AG04449 (cell line): Measurements from ENCODE around the gene CLUH.

Source experiments
- CTCF ChIA-PET: fragments of 350-600 bp; formaldehyde crosslinking; extraction: SDS; loops from one replicate; lab custom pipeline; 2021; ENCODE audit warnings: antibody characterized with exemption; lab: Yijun Ruan, JAX
- POLR2A ChIA-PET: fragments of 400-600, 350-600 bp; formaldehyde crosslinking; extraction: SDS; loops from one replicate; lab custom pipeline; 2020; ENCODE audit warnings: antibody characterized with exemption, inconsistent platforms; lab: Yijun Ruan, JAX
- DNase-seq: peaks from one replicate; pipeline ENCODE4 v3.0.0-alpha.2; 2010; ENCODE audit warnings: low read depth, low spot score
- H3K4me3 ChIP-seq: 2 replicates; pipeline ENCODE4 v1.5.1; 2011; ENCODE audit warnings: low read depth, mild to moderate bottlenecking, control low read depth, low read length
- CTCF ChIP-seq: IDR thresholded peaks from one replicate; pipeline ENCODE4 v1.5.1; 2011; ENCODE audit warnings: mild to moderate bottlenecking, moderate library complexity, low read length, control low read depth, inconsistent platforms; ENCODE audit not compliant: insufficient read depth; ENCODE audit errors: missing control alignments

Gene CLUH

GRCh38 chr17:2749784-2750181 is 38.2 kb upstream of the CLUH start:
- TF ChIP-seq CTCF, result no peak
- H3K4me3 ChIP-seq, result no peak overlapping the region
- POLR2A ChIA-PET, result no interaction called here
- CTCF ChIA-PET, result no interaction called here
- no peak for DNase-seq

- TF ChIP-seq CTCF, result no peak
- no peak within 1 kb of the TSS for H3K4me3 ChIP-seq
- CTCF ChIA-PET, result no interaction called here
- DNase-seq, result no peak
- POLR2A ChIA-PET, result no interaction called here
Observed at GRCh38 chr17:2749058-2749783, 37.7 kb upstream of the CLUH start, which contains the start of gene CCDC92B. Gene CCDC92B (minus strand): TSS chr17:2749652. CDS start chr17:2735145, 14,507 bp downstream.

- POLR2A ChIA-PET, result no interaction called here
- no peak for DNase-seq
- no peak for TF ChIP-seq CTCF
- CTCF ChIA-PET, result no interaction called here
- no peak overlapping the region for H3K4me3 ChIP-seq
Observed at GRCh38 chr17:2745317-2746037, 33.9 kb upstream of the CLUH start.

- no peak for DNase-seq
- CTCF ChIA-PET, result no interaction called here
- POLR2A ChIA-PET, result no interaction called here
- no peak for TF ChIP-seq CTCF
- H3K4me3 ChIP-seq, result no peak overlapping the region
Observed at GRCh38 chr17:2737693-2738092, 26.1 kb upstream of the CLUH start.

- no peak for TF ChIP-seq CTCF
- POLR2A ChIA-PET, result no interaction called here
- CTCF ChIA-PET, result no interaction called here
- no peak overlapping the region for H3K4me3 ChIP-seq
- DNase-seq, result no peak
Observed at GRCh38 chr17:2736956-2737355, 25.4 kb upstream of the CLUH start.

GRCh38 chr17:2735896-2736295 is 24.3 kb upstream of the CLUH start:
- DNase-seq, result no peak
- no peak overlapping the region for H3K4me3 ChIP-seq
- CTCF ChIA-PET, result no interaction called here

More at GRCh38 chr17:2735896-2736295, 24.3 kb upstream of the CLUH start:
- no peak for TF ChIP-seq CTCF
- POLR2A ChIA-PET, result interaction anchor here (0.7 kb wide), 1 partner anchor 14 kb away, joined by 3 read pairs; no protein-coding TSS in a partner anchor
